ENCODE results near the gene L3MBTL3. TPM values are rescaled to one million over a fixed set of nuclear protein-coding genes. Genes with fewer than 3 reads are reported as not detected.
"Not testable (repeated sequence)": the region's sequence is repeated elsewhere in the genome, so short reads cannot be mapped to it uniquely, and the experiment has no call there.

The L3MBTL3 gene
- total RNA-seq, 1 donor from 2014 or later = 19.6 TPM

DNA sequence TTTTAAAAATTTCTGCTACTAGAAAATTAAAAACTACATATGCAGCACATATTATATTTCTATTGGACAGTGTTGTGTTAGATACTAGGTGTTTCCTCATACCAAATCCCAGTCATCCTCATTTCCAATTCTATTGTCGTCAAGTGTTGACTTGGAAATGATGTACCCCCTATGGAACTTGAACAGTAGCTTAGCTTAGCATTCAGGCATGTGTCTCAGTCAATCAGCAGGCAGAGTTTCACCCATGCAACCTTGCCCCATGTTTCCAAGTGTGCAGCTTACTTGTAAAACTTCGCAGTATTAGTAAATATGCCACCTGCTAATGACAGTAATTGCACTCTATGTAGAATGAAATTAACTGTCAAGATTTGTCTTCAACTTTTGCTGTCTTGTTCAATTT lies 144.9 kb downstream of the L3MBTL3 start:
- TF ChIP-seq POLR2AphosphoS5 (IDR thresholded peaks at IDR 0.05; ENCODE audit: insufficient read depth in 1 of 2, low read depth in 1 of 2) (no peak), CTCF (IDR thresholded peaks at IDR 0.05) (no peak), POLR2A (IDR thresholded peaks at IDR 0.05) (no peak)
- intact Hi-C loops (cut with DNase I) = no loop called here
- H3K4me1 ChIP-seq = no peaks in the 10 kb centered on the region
- DNase-seq (ENCODE audit: extremely low spot score in 2 of 2) = no peak
- H3K9me3 ChIP-seq = no peaks in the 10 kb centered on the region
- no peaks in the 10 kb centered on the region for H3K36me3 ChIP-seq
- H3K4me3 ChIP-seq = no peak overlapping the region
- H3K27ac ChIP-seq = no peak overlapping the region
- no peaks in the 10 kb centered on the region for H3K27me3 ChIP-seq

DNA sequence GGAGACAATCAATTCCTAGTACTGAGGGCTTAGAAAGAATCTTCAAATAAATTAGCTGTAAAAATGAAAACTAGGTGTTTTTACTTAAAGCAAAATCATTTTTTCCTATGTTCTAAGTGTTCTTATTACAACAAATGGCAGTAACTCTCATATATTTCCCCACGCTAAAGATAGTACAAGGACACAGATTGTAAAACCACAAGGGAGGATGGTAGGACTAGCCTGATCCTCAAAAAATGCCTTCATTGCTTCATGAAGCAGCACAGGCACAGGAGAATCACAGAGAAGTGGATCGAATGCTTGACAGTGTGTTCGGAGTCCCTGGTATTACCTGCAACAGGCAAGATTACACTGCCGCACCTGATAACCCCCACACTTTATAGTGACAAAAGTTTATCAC lies 145.9 kb downstream of the L3MBTL3 start:
- H3K27me3 ChIP-seq = no peaks in the 10 kb centered on the region
- TF ChIP-seq POLR2A (IDR thresholded peaks at IDR 0.05) (no peak), POLR2AphosphoS5 (IDR thresholded peaks at IDR 0.05; ENCODE audit: insufficient read depth in 1 of 2, low read depth in 1 of 2) (no peak), CTCF (IDR thresholded peaks at IDR 0.05) (no peak)
- no peak for DNase-seq (ENCODE audit: extremely low spot score in 2 of 2)
- intact Hi-C loops (cut with DNase I) = no loop called here
- no peaks in the 10 kb centered on the region for H3K9me3 ChIP-seq
- H3K36me3 ChIP-seq = no peaks in the 10 kb centered on the region
- no peak overlapping the region for H3K27ac ChIP-seq
- H3K4me3 ChIP-seq = no peak overlapping the region
- no peaks in the 10 kb centered on the region for H3K4me1 ChIP-seq

DNA sequence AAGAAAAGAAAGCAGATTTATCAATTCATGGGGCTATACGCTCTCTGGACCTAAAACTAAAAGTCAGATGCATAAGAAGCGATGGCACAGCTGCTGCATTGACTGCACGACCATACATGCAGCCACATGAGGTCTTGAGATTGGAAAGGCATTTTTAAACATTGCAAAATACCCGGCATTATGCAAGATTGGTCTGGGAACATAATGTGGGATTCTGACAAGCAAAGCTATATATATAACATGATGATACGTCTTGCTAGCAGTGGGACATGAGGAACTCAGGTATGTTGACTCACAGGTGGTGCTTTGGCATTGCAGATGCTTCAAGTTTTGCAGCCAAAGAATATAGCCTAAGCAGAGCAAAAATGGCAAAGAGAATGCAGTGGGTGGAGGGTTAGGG lies 149.3 kb downstream of the L3MBTL3 start:
- Histone ChIP-seq H3K36me3 (no peaks in the 10 kb centered on the region), H3K4me3 (no peak overlapping the region), H3K27me3 (no peaks in the 10 kb centered on the region), H3K9me3 (no peaks in the 10 kb centered on the region), H3K4me1 (no peaks in the 10 kb centered on the region), H3K27ac (no peak overlapping the region)
- TF ChIP-seq POLR2AphosphoS5 (IDR thresholded peaks at IDR 0.05; ENCODE audit: insufficient read depth in 1 of 2, low read depth in 1 of 2) (no peak), CTCF (IDR thresholded peaks at IDR 0.05) (no peak), POLR2A (IDR thresholded peaks at IDR 0.05) (no peak)
- DNase-seq (ENCODE audit: extremely low spot score in 2 of 2) = no peak
- intact Hi-C loops (cut with DNase I) = no loop called here

DNA sequence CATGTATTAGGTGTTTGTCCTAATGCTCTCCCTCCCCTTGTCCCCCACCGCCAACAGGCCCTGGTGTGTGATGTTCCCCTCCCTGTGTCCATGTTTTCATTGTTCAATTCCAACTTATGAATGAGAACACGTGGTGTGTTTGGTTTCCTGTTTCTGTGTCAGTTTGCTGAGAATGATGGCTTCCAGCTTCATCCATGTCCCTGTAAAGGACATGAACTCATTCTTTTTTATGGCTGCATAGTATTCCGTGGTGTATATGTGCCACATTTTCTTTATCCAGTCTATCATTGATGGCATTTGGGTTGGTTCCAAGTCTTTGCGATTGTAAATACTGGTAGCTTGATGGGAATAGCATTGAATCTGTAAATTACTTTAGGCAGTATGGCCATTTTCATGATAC lies 151.8 kb downstream of the L3MBTL3 start:
- intact Hi-C loops (cut with DNase I); H3K9me3 ChIP-seq; H3K4me3 ChIP-seq; H3K36me3 ChIP-seq; DNase-seq (ENCODE audit: extremely low spot score in 2 of 2); H3K27ac ChIP-seq; H3K27me3 ChIP-seq; H3K4me1 ChIP-seq: not testable (repeated sequence)

- H3K4me3 ChIP-seq; H3K27me3 ChIP-seq; DNase-seq (ENCODE audit: extremely low spot score in 2 of 2); H3K36me3 ChIP-seq; H3K27ac ChIP-seq; H3K9me3 ChIP-seq; H3K4me1 ChIP-seq; intact Hi-C loops (cut with DNase I): not testable (repeated sequence)
These were observed 155.1 kb downstream of the L3MBTL3 start for GRCh38 chr6:130173377-130174004.

DNA sequence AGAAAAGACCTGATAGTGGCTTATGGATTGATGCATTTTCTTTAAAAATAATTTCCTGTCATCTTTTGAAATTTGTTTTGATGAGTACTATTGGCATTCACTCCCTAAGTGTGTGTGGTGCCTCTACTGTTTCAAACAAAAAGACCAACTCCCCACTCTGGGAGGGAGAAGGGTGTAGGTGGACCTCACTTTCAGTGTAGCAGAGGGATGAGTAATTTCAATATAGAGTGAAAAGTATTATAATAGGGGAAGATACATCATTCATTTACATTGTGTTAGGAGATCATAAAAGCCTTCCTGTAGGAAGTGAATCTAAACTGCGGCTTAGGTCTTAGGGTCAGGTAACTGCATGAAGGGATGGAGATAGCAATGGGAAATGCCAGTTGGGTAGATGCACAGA lies 158.0 kb downstream of the L3MBTL3 start:
- no peak for DNase-seq (ENCODE audit: extremely low spot score in 2 of 2)
- no peak overlapping the region for H3K27ac ChIP-seq
- no peak for TF ChIP-seq CTCF (IDR thresholded peaks at IDR 0.05)
- no peak for TF ChIP-seq POLR2A (IDR thresholded peaks at IDR 0.05)
- no peak for TF ChIP-seq POLR2AphosphoS5 (IDR thresholded peaks at IDR 0.05; ENCODE audit: insufficient read depth in 1 of 2, low read depth in 1 of 2)
- no peak overlapping the region for H3K4me3 ChIP-seq
- no peaks in the 10 kb centered on the region for H3K9me3 ChIP-seq
- intact Hi-C loops (cut with DNase I) = no loop called here
- H3K36me3 ChIP-seq = no peaks in the 10 kb centered on the region
- H3K27me3 ChIP-seq = no peaks in the 10 kb centered on the region
- no peaks in the 10 kb centered on the region for H3K4me1 ChIP-seq
